ENCODE measurements around the gene GANAB. TPM values are rescaled to one million over a fixed set of nuclear protein-coding genes. Genes with fewer than 3 reads are reported as not detected.
A peak's percentile ranks its signal among the peaks of the same experiment; 100 is the strongest.

GANAB gene
- total and polyA plus RNA-seq, 2 of the 13 experiments (the other 11 are each of a cell fraction or from before 2014, with no cell fraction given) = 99.5 to 234 TPM

- no peak for TF ChIP-seq ZBTB49 (CRISPR knock-in tag; IDR thresholded peaks at IDR 0.05; ENCODE audit: borderline replicate concordance)
- no peak for TF ChIP-seq NFRKB (IDR thresholded peaks at IDR 0.05)
- TF ChIP-seq ETS1 (CRISPR knock-in tag; IDR thresholded peaks at IDR 0.05) = no peak
- TF ChIP-seq HMGXB3 (CRISPR knock-in tag; IDR thresholded peaks at IDR 0.05; ENCODE audit: borderline replicate concordance) = no peak
- TF ChIP-seq HOXD1 (CRISPR knock-in tag; IDR thresholded peaks at IDR 0.05) = 0 out of 2 replicates have a peak, but pooled peaks have one; percentile 18
- 0 out of 2 replicates have a peak, but pooled peaks have one; percentile 63 for TF ChIP-seq NCOA5 (CRISPR knock-in tag; IDR thresholded peaks at IDR 0.05)
- TF ChIP-seq NFKBIZ (CRISPR knock-in tag; IDR thresholded peaks at IDR 0.05) = no peak; the same call in 1 of the 2 replicates
- peak; percentile 43; the same call in 1 of the 2 replicates for TF ChIP-seq MIXL1 (CRISPR knock-in tag; IDR thresholded peaks at IDR 0.05)
- TF ChIP-seq, protein P1, sequence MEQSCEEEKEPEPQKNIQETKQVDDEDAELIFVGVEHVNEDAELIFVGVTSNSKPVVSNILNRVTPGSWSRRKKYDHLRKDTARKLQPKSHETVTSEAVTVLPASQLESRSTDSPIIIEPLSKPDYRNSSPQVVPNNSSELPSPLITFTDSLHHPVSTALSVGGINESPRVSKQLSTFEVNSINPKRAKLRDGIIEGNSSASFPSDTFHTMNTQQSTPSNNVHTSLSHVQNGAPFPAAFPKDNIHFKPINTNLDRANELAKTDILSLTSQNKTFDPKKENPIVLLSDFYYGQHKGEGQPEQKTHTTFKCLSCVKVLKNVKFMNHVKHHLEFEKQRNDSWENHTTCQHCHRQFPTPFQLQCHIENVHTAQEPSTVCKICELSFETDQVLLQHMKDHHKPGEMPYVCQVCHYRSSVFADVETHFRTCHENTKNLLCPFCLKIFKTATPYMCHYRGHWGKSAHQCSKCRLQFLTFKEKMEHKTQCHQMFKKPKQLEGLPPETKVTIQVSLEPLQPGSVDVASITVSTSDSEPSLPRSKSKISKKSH (CRISPR knock-in tag; IDR thresholded peaks at IDR 0.05; ENCODE audit: borderline replicate concordance) = no peak
- TF ChIP-seq ZNF160 (CRISPR knock-in tag; IDR thresholded peaks at IDR 0.05) = peak; percentile 29; the same call in 1 of the 2 replicates
- no peak for TF ChIP-seq ZMYM4 (CRISPR knock-in tag; IDR thresholded peaks at IDR 0.05)
- no peak for TF ChIP-seq ZNF570 (CRISPR knock-in tag; IDR thresholded peaks at IDR 0.05; ENCODE audit: borderline replicate concordance)
- TF ChIP-seq ZNF121 (CRISPR knock-in tag; IDR thresholded peaks at IDR 0.05) = 0 out of 2 replicates have a peak, but pooled peaks have one; percentile 7
- peak; percentile 75; the same call in 1 of the 2 replicates for TF ChIP-seq ZFP36L1 (CRISPR knock-in tag; IDR thresholded peaks at IDR 0.05)
- peak; percentile 84 for TF ChIP-seq ZNF776 (CRISPR knock-in tag; IDR thresholded peaks at IDR 0.05)
- no peak for TF ChIP-seq ZNF282 (IDR thresholded peaks at IDR 0.05; ENCODE audit: partially characterized antibody)
- TF ChIP-seq GPBP1L1 (CRISPR knock-in tag; IDR thresholded peaks at IDR 0.05) = no peak
- TF ChIP-seq ZNF580 (CRISPR knock-in tag; IDR thresholded peaks at IDR 0.05; ENCODE audit: borderline replicate concordance, low read depth) = no peak
- TF ChIP-seq THAP11 (CRISPR knock-in tag; IDR thresholded peaks at IDR 0.05) = peak; percentile 74
- peak; percentile 63; the same call in 1 of the 2 replicates for TF ChIP-seq DMAP1 (CRISPR knock-in tag; IDR thresholded peaks at IDR 0.05)
Observed at GRCh38 chr11:62665075-62665598, 18.7 kb upstream of the GANAB start, which contains the start of the genes C11orf98 and CSKMT (continued).
